ENCODE data around the gene CCSER1. TPM values are rescaled to one million over a fixed set of nuclear protein-coding genes. Genes with fewer than 3 reads are reported as not detected.

Gene CCSER1
- total RNA-seq, 1 donor from 2014 or later, result 20.1 TPM

DNA sequence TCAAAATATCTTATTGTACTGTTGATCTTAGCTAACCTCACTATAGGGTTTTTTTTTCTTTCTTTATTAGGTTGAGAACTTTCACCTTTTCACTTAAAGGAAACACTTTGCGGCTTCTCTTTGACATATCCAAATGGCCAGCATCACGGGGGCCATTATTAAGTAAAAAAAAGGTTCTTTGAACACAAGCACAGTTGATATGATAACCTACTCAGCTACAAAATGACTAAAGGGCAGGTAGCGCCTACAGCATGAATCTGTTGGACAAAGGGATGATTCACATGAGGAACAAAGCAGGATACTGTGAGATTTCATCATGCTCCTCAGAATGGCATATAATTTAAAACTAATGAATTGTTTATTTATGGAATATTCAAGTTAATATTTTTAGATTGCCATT, 119.6 kb downstream of the CCSER1 start:
- intact Hi-C loops (cut with micrococcal nuclease), result no loop called here
- ChIA-PET CTCF (no interaction called here), POLR2A (no interaction called here)
- Mint-ChIP-seq H3K9me3 (no peaks in the 10 kb centered on the region), H3K27me3 (no peaks in the 10 kb centered on the region), H3K4me3 (no peak overlapping the region), H3K4me1 (peaks cover 20% of the 10 kb centered on the region), H3K27ac (no peak overlapping the region), H3K36me3 (ENCODE audit: low read depth) (no peaks in the 10 kb centered on the region)
- ATAC-seq (ENCODE audit: low read depth), result no peak
- TF ChIP-seq, protein P1, sequence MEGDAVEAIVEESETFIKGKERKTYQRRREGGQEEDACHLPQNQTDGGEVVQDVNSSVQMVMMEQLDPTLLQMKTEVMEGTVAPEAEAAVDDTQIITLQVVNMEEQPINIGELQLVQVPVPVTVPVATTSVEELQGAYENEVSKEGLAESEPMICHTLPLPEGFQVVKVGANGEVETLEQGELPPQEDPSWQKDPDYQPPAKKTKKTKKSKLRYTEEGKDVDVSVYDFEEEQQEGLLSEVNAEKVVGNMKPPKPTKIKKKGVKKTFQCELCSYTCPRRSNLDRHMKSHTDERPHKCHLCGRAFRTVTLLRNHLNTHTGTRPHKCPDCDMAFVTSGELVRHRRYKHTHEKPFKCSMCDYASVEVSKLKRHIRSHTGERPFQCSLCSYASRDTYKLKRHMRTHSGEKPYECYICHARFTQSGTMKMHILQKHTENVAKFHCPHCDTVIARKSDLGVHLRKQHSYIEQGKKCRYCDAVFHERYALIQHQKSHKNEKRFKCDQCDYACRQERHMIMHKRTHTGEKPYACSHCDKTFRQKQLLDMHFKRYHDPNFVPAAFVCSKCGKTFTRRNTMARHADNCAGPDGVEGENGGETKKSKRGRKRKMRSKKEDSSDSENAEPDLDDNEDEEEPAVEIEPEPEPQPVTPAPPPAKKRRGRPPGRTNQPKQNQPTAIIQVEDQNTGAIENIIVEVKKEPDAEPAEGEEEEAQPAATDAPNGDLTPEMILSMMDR (IDR thresholded peaks at IDR 0.05), result no peak
- DNase-seq, result no peak

DNA sequence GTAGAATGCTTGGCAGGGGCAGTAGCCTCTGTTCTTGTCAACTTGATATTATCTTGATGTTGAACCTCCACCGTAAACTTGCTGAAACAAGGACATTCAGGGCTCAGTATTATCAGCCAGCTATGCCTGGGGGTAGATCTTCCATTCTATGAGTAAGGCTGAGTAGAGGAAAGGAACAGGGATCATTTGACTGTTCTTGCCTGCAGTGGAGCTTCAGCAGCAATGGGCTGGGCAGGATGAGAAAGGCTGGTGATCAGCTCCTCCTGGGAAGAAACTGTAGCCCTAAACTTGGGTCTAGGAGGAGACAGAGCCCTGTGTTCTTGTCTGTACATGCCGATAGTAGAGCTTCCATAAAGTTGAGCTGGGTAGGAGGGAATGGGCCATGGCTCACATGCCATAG, 127.2 kb downstream of the CCSER1 start:
- ChIA-PET CTCF (no interaction called here), POLR2A (no interaction called here)
- Mint-ChIP-seq H3K4me1 (peaks cover 13% of the 10 kb centered on the region), H3K4me3 (no peak overlapping the region), H3K9me3 (peaks cover 4% of the 10 kb centered on the region), H3K36me3 (ENCODE audit: low read depth) (peaks cover 2% of the 10 kb centered on the region), H3K27me3 (no peaks in the 10 kb centered on the region), H3K27ac (no peak overlapping the region)
- no peak for DNase-seq
- TF ChIP-seq, protein P1 (IDR thresholded peaks at IDR 0.05), result no peak
- intact Hi-C loops (cut with micrococcal nuclease), result no loop called here
- ATAC-seq (ENCODE audit: low read depth), result no peak

DNA sequence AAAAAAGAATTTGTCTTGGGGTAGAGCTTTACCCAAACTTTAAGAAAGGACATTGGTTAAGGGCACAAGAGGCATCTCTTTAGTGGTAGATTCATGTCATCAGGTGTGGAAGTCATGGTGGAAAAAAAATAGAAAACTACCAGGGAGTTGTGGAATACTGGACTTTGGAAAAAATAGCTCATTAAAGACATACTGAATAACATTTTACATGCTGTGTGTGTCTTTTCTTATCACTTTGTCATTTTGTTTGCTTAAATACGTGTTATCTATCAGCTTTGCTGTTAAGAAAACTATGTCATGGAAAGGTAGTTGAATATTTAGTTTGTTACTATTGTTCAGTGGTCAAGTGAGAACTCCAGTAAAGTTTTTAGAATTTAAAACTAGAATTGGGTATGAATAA, 147.0 kb downstream of the CCSER1 start:
- Mint-ChIP-seq H3K27me3 (no peaks in the 10 kb centered on the region), H3K36me3 (ENCODE audit: low read depth) (no peaks in the 10 kb centered on the region), H3K4me1 (no peaks in the 10 kb centered on the region), H3K9me3 (peaks cover 8% of the 10 kb centered on the region), H3K27ac (no peak overlapping the region), H3K4me3 (no peak overlapping the region)
- CTCF ChIA-PET, result no interaction called here
- POLR2A ChIA-PET, result no interaction called here
- TF ChIP-seq, protein P1 (IDR thresholded peaks at IDR 0.05), result no peak
- intact Hi-C loops (cut with micrococcal nuclease), result no loop called here
- ATAC-seq (ENCODE audit: low read depth), result no peak
- DNase-seq, result no peak

DNA sequence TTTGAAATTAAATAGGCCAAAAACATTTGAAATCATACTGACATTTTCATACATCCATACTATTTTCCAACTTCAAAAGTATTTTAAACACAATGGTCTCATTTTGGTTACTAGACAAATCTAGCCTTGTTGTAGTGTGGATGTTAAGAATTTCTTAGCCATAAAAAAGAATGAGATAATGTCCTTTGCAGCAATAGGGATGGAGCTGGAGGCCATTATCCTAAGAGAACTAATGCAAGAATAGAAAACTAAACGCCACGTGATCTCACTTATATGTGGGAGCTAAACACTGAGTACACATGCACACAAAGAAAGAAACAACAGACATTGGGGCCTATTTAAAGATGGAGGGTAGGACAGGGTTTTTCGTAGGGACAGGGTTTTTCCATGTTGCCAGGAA, 153.8 kb downstream of the CCSER1 start:
- ATAC-seq (ENCODE audit: low read depth), result no peak
- CTCF ChIA-PET, result no interaction called here

DNA sequence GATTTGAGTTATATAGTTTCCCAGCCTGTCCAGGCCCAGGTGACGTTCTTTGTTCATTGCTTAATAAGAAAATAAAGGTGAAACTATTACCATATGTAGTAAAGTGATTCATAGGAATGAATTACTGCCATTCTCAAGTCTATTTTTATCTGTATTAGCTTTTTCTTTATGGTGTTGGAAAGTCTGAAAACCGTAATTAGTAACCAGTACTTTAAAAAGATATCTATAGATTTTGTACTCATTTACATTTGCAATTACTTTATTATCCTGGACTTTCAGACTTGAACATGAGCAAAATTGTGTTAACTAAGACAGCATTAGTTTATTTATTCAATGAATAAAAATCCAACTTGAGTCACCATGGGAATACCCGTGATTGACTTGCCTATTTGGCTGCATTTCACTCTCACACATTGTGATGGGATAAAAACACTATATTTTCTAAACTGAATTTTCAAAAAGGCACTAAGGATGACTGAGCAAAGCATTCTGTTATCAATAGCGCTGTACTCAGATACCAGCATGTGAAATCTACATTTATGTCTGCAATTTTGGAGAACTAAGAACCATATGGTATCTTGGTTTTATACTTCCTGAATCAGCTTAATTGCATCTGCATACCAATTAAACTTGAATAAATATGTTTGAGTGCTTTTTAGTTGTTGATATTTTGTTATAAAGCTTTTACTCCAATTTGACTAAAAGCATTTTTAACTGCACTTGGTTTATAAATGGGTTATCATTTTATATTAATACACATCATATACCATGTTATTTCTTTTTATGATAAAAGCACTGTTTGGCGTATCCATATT, 154.6 kb downstream of the CCSER1 start:
- TF ChIP-seq, protein P1 (IDR thresholded peaks at IDR 0.05), result no peak
- Mint-ChIP-seq H3K27me3 (no peaks in the 10 kb centered on the region), H3K36me3 (ENCODE audit: low read depth) (no peaks in the 10 kb centered on the region), H3K27ac (no peak overlapping the region), H3K9me3 (no peaks in the 10 kb centered on the region), H3K4me3 (no peak overlapping the region), H3K4me1 (peaks cover 3% of the 10 kb centered on the region)
- ChIA-PET POLR2A (no interaction called here), CTCF (no interaction called here)
- intact Hi-C loops (cut with micrococcal nuclease), result no loop called here
- DNase-seq, result no peak
- ATAC-seq (ENCODE audit: low read depth), result no peak

More for the DNA sequence above, 153.8 kb downstream of the CCSER1 start:
- no peak overlapping the region for H3K4me3 Mint-ChIP-seq
- H3K36me3 Mint-ChIP-seq (ENCODE audit: low read depth), result no peaks in the 10 kb centered on the region
- H3K27ac Mint-ChIP-seq, result no peak overlapping the region
- TF ChIP-seq, protein P1 (IDR thresholded peaks at IDR 0.05), result no peak
- POLR2A ChIA-PET, result no interaction called here
- DNase-seq, result no peak
- intact Hi-C loops (cut with micrococcal nuclease), result no loop called here
- H3K9me3 Mint-ChIP-seq, result no peaks in the 10 kb centered on the region
- no peaks in the 10 kb centered on the region for H3K27me3 Mint-ChIP-seq
- H3K4me1 Mint-ChIP-seq, result peaks cover 2% of the 10 kb centered on the region
